Sciatic nerve (tissue), 2 donors: ENCODE results near the gene LCP1. TPM values are rescaled to one million over a fixed set of nuclear protein-coding genes. Genes with fewer than 3 reads are reported as not detected.
"Not testable (repeated sequence)": the region's sequence is repeated elsewhere in the genome, so short reads cannot be mapped to it uniquely, and the experiment has no call there.

ENCODE experiments used
- ATAC-seq: fragments of 200-7000 bp; cut with Tn5 transposase; one replicate; pipeline ENCODE4 v1.9.1; 2020; ENCODE audit warnings: mild to moderate bottlenecking, moderate library complexity
- DNase-seq: peaks from one replicate; pipeline ENCODE4 v3.0.0-alpha.2; 2020; ENCODE audit warnings: low spot score
- intact Hi-C: fragments of 100-400 bp; cut with DNase I; formaldehyde crosslinking; loops from one replicate; pipeline ENCODE4 v1.14.2; 2022
- total RNA-seq: library from RNA; stranded (reverse); fragmentation: NEBNext Ultra II Directional; extraction: Animal tissue kit (Norgen Biotek cat#: 25700); gene quantifications from one replicate; pipeline ENCODE4 v1.2.1, GENCODE V29; 2021
- donor health status: DM: no; HTN: no; CAD: no.
- donor health status: DM: no; HTN: no; CAD: no.

Gene LCP1
- total RNA-seq, 1 donor from 2014 or later = 52.7 TPM

GRCh38 chr13:46165485-46166223 is 16.3 kb downstream of the LCP1 start:
- intact Hi-C loops = no loop called here
- no peak for DNase-seq
- ATAC-seq = no peak

GRCh38 chr13:46164661-46165060 is 17.3 kb downstream of the LCP1 start:
- DNase-seq = no peak
- no peak for ATAC-seq
- intact Hi-C loops = no loop called here

- intact Hi-C loops, ATAC-seq: not testable (repeated sequence)
Measured at GRCh38 chr13:46162741-46163140, 19.2 kb downstream of the LCP1 start.

GRCh38 chr13:46160471-46161066 is 21.4 kb downstream of the LCP1 start:
- ATAC-seq (peak; percentile 61), DNase-seq (no peak)
- intact Hi-C loops = no loop called here

More at GRCh38 chr13:46162741-46163140, 19.2 kb downstream of the LCP1 start:
- not testable (repeated sequence) for DNase-seq

- DNase-seq = no peak
- no peak for ATAC-seq
- intact Hi-C loops = no loop called here
Measured at GRCh38 chr13:46160065-46160464, 21.9 kb downstream of the LCP1 start.

GRCh38 chr13:46158983-46159382 is 23.0 kb downstream of the LCP1 start:
- ATAC-seq = no peak
- intact Hi-C loops = no loop called here
- no peak for DNase-seq

- DNase-seq (no peak), ATAC-seq (no peak)
- intact Hi-C loops = no loop called here
Measured at GRCh38 chr13:46158222-46158621, 23.8 kb downstream of the LCP1 start.

- DNase-seq (no peak), ATAC-seq (no peak)
- intact Hi-C loops = no loop called here
Measured at GRCh38 chr13:46154136-46154801, 27.7 kb downstream of the LCP1 start.

- no peak for DNase-seq
- ATAC-seq = no peak
- intact Hi-C loops = loop anchor here (1.0 kb wide), 1 partner anchor 10 kb away; no protein-coding TSS in a partner anchor
Measured at GRCh38 chr13:46152627-46153328, 29.2 kb downstream of the LCP1 start.

- DNase-seq (no peak), ATAC-seq (no peak)
- intact Hi-C loops = no loop called here
Measured at GRCh38 chr13:46150134-46150693, 31.8 kb downstream of the LCP1 start.

- intact Hi-C loops = no loop called here
- DNase-seq (no peak), ATAC-seq (no peak)
Measured at GRCh38 chr13:46149272-46150133, 32.5 kb downstream of the LCP1 start.

- intact Hi-C loops = no loop called here
- no peak for DNase-seq
- no peak for ATAC-seq
Measured at GRCh38 chr13:46146898-46147297, 35.1 kb downstream of the LCP1 start.

GRCh38 chr13:46145950-46146349 is 36.0 kb downstream of the LCP1 start:
- intact Hi-C loops = no loop called here

GRCh38 chr13:46145135-46145534 is 36.8 kb downstream of the LCP1 start:
- DNase-seq (no peak), ATAC-seq (no peak)
- intact Hi-C loops = no loop called here

More at GRCh38 chr13:46145950-46146349, 36.0 kb downstream of the LCP1 start:
- DNase-seq = no peak
- no peak for ATAC-seq

GRCh38 chr13:46143184-46143701 is 38.7 kb downstream of the LCP1 start:
- ATAC-seq (no peak), DNase-seq (no peak)
- intact Hi-C loops = no loop called here

GRCh38 chr13:46142776-46143175 is 39.2 kb downstream of the LCP1 start:
- no peak for ATAC-seq
- intact Hi-C loops = loop anchor here (1.0 kb wide), 1 partner anchor 10 kb away; no protein-coding TSS in a partner anchor
- DNase-seq = no peak

- ATAC-seq (no peak), DNase-seq (no peak)
- intact Hi-C loops = no loop called here
Measured at GRCh38 chr13:46140044-46140443, 41.9 kb downstream of the LCP1 start.
